ENCODE data around the gene ZNF277.

GRCh38 chr7:112174192-112174591 lies 32.3 kb upstream of the ZNF277 start:
- TF ChIP-seq CTCF (conservative IDR thresholded peaks at IDR 0.05) (no peak), EZH2 (IDR thresholded peaks at IDR 0.05; ENCODE audit: low read depth) (no peak)
